Measurements from ENCODE around the gene PRKCA.

Gene PRKCA

DNA sequence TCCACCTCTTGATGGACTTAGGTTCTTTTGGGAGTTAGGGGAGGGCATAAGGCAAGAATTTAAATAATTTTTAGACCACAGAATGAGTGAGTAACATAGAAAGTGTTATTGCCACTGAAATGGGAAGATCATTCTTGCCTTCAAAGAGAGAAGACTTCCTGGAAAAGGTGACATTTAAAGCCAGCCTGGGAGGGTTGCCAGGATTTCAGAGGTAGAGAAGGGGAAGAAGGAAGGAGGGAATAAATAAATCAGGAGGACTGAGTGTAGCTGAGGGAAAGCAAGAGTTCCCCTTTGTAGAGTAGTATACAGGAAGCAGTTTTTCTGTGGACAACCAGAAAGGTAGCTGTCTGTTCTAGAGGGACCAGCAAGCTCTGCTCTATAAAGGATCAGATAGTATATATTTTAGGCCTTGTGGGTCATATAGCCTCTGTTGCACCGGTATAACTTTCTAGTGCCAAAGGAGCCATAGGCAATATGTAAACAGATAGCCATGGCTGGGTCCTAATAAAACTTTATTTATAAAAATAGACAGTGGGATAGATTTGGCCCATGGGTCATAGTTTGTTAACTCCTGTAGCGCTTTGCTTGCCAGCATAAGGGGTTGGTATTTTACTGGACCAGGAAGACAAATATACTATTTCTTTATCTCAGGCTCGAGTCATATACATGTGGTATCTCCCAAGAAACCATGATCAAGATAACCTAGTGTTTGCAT, 385.3 kb downstream of the PRKCA start:
- Histone ChIP-seq H3K4ac (ENCODE audit: low read depth, low read length) (no peak overlapping the region), H3K9me3 (ENCODE audit: insufficient read depth, low read depth, low read length) (no peaks in the 10 kb centered on the region), H4K8ac (ENCODE audit: low read depth, low read length) (no peak overlapping the region)

DNA sequence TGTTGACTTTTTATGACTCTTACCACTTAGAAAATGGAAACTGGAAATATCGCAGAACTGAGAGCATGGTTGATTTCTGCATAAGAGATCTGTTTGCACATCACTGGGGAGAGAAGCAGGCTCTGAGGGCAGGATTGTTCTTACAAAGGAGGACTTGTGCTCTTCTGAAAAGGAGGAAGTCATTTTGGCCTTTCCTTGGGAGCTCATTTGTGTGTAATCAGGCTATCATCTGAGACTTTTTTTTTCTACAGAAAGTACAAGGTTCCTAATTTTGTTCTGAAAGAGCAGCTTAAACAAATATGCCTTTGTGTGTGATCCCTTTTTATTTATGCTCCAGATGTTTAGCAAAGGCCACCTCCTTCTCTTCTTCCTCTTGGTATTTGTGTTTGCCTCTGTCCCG, 386.8 kb downstream of the PRKCA start:
- no peak for DNase-seq
- H4K12ac ChIP-seq (ENCODE audit: low read depth, low read length): no peak overlapping the region
- no peak overlapping the region for H4K91ac ChIP-seq (ENCODE audit: low read depth, low read length)
- no peak overlapping the region for H2BK12ac ChIP-seq (ENCODE audit: low read length)
- no peak overlapping the region for H2BK120ac ChIP-seq (ENCODE audit: insufficient read depth, low read length, poor library complexity)
- H3K18ac ChIP-seq (ENCODE audit: low read length): no peak overlapping the region
- H3K27me3 ChIP-seq (ENCODE audit: insufficient read depth, low read length): no peaks in the 10 kb centered on the region
- H3K14ac ChIP-seq (ENCODE audit: low read length): no peak overlapping the region
- H3K4me1 ChIP-seq (ENCODE audit: control insufficient read depth in 1 of 2, insufficient read depth in 2 of 2, low read length in 2 of 2): peaks cover 2% of the 10 kb centered on the region in 2 experiments
- H3K9me3 ChIP-seq (ENCODE audit: insufficient read depth, low read depth, low read length): no peaks in the 10 kb centered on the region
- H2BK5ac ChIP-seq (ENCODE audit: low read depth, low read length, poor library complexity): no peak overlapping the region
- no peak overlapping the region for H2AK5ac ChIP-seq (ENCODE audit: low read length)
- H3K79me1 ChIP-seq (ENCODE audit: low read length): no peaks in the 10 kb centered on the region
- no peak overlapping the region for H3K4ac ChIP-seq (ENCODE audit: low read depth, low read length)
- no peaks in the 10 kb centered on the region for H3K79me2 ChIP-seq (ENCODE audit: control insufficient read depth, insufficient read depth, low read length, poor library complexity)
- H3K4me3 ChIP-seq (ENCODE audit: low read depth, low read length): no peak overlapping the region
- no peaks in the 10 kb centered on the region for H3K36me3 ChIP-seq (ENCODE audit: control insufficient read depth in 1 of 2, insufficient read depth in 2 of 2, low read length in 2 of 2)
- H3K23ac ChIP-seq (ENCODE audit: low read length): no peak overlapping the region
- no peak overlapping the region for H3K4me2 ChIP-seq (ENCODE audit: low read length)
- WGBS (ENCODE audit: extremely low coverage, insufficient coverage, insufficient read length): no CpG with 5 or more reads among the region's 2 CpGs
- no peak overlapping the region for H2AFZ ChIP-seq (ENCODE audit: insufficient read depth, low read length, poor library complexity)
- H4K8ac ChIP-seq (ENCODE audit: low read depth, low read length): no peak overlapping the region
- no peak overlapping the region for H3K27ac ChIP-seq (ENCODE audit: low read depth, low read length)
- H3K9ac ChIP-seq (ENCODE audit: low read length): no peak overlapping the region

More for the DNA sequence above, 385.3 kb downstream of the PRKCA start:
- WGBS (ENCODE audit: extremely low coverage, insufficient coverage, insufficient read length): no CpG with 5 or more reads among the region's 3 CpGs
- Histone ChIP-seq H3K9ac (ENCODE audit: low read length) (no peak overlapping the region), H3K27me3 (ENCODE audit: insufficient read depth, low read length) (no peaks in the 10 kb centered on the region), H3K4me3 (ENCODE audit: low read depth, low read length) (no peak overlapping the region), H4K91ac (ENCODE audit: low read depth, low read length) (no peak overlapping the region), H2BK120ac (ENCODE audit: insufficient read depth, low read length, poor library complexity) (no peak overlapping the region), H3K36me3 (ENCODE audit: control insufficient read depth in 1 of 2, insufficient read depth in 2 of 2, low read length in 2 of 2) (no peaks in the 10 kb centered on the region), H3K14ac (ENCODE audit: low read length) (no peak overlapping the region), H3K79me2 (ENCODE audit: control insufficient read depth, insufficient read depth, low read length, poor library complexity) (no peaks in the 10 kb centered on the region), H2BK12ac (ENCODE audit: low read length) (no peak overlapping the region), H3K79me1 (ENCODE audit: low read length) (no peaks in the 10 kb centered on the region), H3K27ac (ENCODE audit: low read depth, low read length) (no peak overlapping the region), H2AFZ (ENCODE audit: insufficient read depth, low read length, poor library complexity) (no peak overlapping the region), H3K18ac (ENCODE audit: low read length) (no peak overlapping the region), H3K23ac (ENCODE audit: low read length) (no peak overlapping the region), H3K4me2 (ENCODE audit: low read length) (no peak overlapping the region), H2AK5ac (ENCODE audit: low read length) (no peak overlapping the region), H4K12ac (ENCODE audit: low read depth, low read length) (no peak overlapping the region), H2BK5ac (ENCODE audit: low read depth, low read length, poor library complexity) (no peak overlapping the region), H3K4me1 (ENCODE audit: control insufficient read depth in 1 of 2, insufficient read depth in 2 of 2, low read length in 2 of 2) (peaks cover 2% of the 10 kb centered on the region in 2 experiments)
- no peak for DNase-seq

DNA sequence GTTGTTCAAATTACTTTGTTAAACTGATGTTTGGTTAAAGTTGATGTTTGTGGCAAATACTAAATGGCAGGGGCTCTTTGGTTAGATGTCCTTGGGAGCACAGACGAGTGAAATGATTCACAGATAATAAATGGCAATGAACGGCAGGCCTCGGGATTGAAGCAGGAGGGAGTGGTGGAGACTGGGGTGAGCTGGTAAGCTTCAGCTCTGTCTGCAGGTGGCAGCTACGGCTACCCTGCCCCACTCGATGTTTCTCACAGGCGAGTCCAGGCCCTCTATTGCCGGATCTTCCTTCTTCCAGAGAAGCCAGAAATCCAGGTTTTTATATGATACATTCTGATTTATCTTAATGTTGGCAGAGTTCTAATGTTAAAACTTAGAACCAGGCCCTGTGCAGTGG, 387.8 kb downstream of the PRKCA start:
- Histone ChIP-seq H2AFZ (ENCODE audit: insufficient read depth, low read length, poor library complexity) (no peak overlapping the region), H3K14ac (ENCODE audit: low read length) (no peak overlapping the region), H4K91ac (ENCODE audit: low read depth, low read length) (no peak overlapping the region), H3K36me3 (ENCODE audit: control insufficient read depth in 1 of 2, insufficient read depth in 2 of 2, low read length in 2 of 2) (no peaks in the 10 kb centered on the region), H2AK5ac (ENCODE audit: low read length) (no peak overlapping the region), H3K23ac (ENCODE audit: low read length) (no peak overlapping the region), H3K4me3 (ENCODE audit: low read depth, low read length) (no peak overlapping the region), H3K79me1 (ENCODE audit: low read length) (no peaks in the 10 kb centered on the region), H3K4me2 (ENCODE audit: low read length) (no peak overlapping the region), H3K9ac (ENCODE audit: low read length) (no peak overlapping the region), H3K18ac (ENCODE audit: low read length) (no peak overlapping the region), H4K12ac (ENCODE audit: low read depth, low read length) (no peak overlapping the region), H2BK12ac (ENCODE audit: low read length) (no peak overlapping the region), H2BK5ac (ENCODE audit: low read depth, low read length, poor library complexity) (no peak overlapping the region), H4K8ac (ENCODE audit: low read depth, low read length) (no peak overlapping the region), H3K27me3 (ENCODE audit: insufficient read depth, low read length) (no peaks in the 10 kb centered on the region), H3K9me3 (ENCODE audit: insufficient read depth, low read depth, low read length) (no peaks in the 10 kb centered on the region), H3K4ac (ENCODE audit: low read depth, low read length) (no peak overlapping the region), H3K79me2 (ENCODE audit: control insufficient read depth, insufficient read depth, low read length, poor library complexity) (no peaks in the 10 kb centered on the region), H2BK120ac (ENCODE audit: insufficient read depth, low read length, poor library complexity) (no peak overlapping the region), H3K27ac (ENCODE audit: low read depth, low read length) (no peak overlapping the region), H3K4me1 (ENCODE audit: control insufficient read depth in 1 of 2, insufficient read depth in 2 of 2, low read length in 2 of 2) (peaks cover 2% of the 10 kb centered on the region in 2 experiments)
- DNase-seq: no peak
- no CpG with 5 or more reads among the region's 7 CpGs for WGBS (ENCODE audit: extremely low coverage, insufficient coverage, insufficient read length)

DNA sequence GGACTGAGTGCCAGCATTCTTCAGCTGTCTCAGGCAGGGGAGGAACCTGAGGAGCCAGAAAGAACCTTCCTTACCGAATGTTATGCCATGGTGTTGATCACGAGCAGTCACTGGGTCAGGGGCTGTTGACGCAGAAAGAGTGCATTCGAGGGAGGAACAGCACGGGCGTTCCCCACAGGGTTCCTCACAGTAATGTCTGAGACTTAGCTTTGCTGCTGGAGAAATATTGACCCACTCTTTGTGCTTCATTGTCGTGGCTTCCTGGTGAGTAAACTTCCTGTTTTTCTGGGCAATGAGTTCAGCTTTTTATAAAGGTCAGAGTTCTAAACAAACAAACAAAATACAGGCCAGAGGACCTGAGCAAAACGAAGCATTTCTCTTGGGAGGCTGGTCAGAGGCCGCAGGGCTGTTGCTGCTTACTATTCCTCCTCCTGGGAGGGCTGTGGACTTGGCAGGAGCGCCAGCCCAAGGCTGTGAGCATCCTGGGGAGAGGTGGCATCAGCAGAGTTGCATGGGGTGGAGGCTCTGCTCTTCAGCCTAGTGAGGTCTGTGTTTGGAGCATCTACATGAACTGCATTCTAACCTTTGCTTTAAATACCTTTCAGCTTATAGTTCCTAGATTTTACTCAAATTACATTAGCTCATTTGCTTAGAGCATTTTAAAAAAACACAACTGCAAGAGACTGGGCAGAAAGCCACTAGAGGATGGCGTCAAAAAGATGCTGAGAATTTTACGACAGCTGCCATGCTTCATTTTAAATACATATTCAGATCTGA, 389.4 kb downstream of the PRKCA start:
- H3K79me2 ChIP-seq (ENCODE audit: control insufficient read depth, insufficient read depth, low read length, poor library complexity): no peaks in the 10 kb centered on the region
- H4K8ac ChIP-seq (ENCODE audit: low read depth, low read length): no peak overlapping the region
- no peak overlapping the region for H3K27ac ChIP-seq (ENCODE audit: low read depth, low read length)
- H4K12ac ChIP-seq (ENCODE audit: low read depth, low read length): no peak overlapping the region
- H3K9me3 ChIP-seq (ENCODE audit: insufficient read depth, low read depth, low read length): no peaks in the 10 kb centered on the region
- H3K36me3 ChIP-seq (ENCODE audit: control insufficient read depth in 1 of 2, insufficient read depth in 2 of 2, low read length in 2 of 2): no peaks in the 10 kb centered on the region
- H3K23ac ChIP-seq (ENCODE audit: low read length): no peak overlapping the region
- H4K91ac ChIP-seq (ENCODE audit: low read depth, low read length): no peak overlapping the region
- H3K14ac ChIP-seq (ENCODE audit: low read length): no peak overlapping the region
- H2BK120ac ChIP-seq (ENCODE audit: insufficient read depth, low read length, poor library complexity): no peak overlapping the region
- H3K4me3 ChIP-seq (ENCODE audit: low read depth, low read length): no peak overlapping the region
- peaks cover 2% of the 10 kb centered on the region in 2 experiments for H3K4me1 ChIP-seq (ENCODE audit: control insufficient read depth in 1 of 2, insufficient read depth in 2 of 2, low read length in 2 of 2)
- H3K4ac ChIP-seq (ENCODE audit: low read depth, low read length): no peak overlapping the region
- no peak overlapping the region for H2BK5ac ChIP-seq (ENCODE audit: low read depth, low read length, poor library complexity)
- no peak overlapping the region for H3K18ac ChIP-seq (ENCODE audit: low read length)
- no CpG with 5 or more reads among the region's 12 CpGs for WGBS (ENCODE audit: extremely low coverage, insufficient coverage, insufficient read length)
- no peak overlapping the region for H2AFZ ChIP-seq (ENCODE audit: insufficient read depth, low read length, poor library complexity)
- no peak for DNase-seq
- H3K4me2 ChIP-seq (ENCODE audit: low read length): no peak overlapping the region
- H3K79me1 ChIP-seq (ENCODE audit: low read length): no peaks in the 10 kb centered on the region
- H3K9ac ChIP-seq (ENCODE audit: low read length): no peak overlapping the region
- no peaks in the 10 kb centered on the region for H3K27me3 ChIP-seq (ENCODE audit: insufficient read depth, low read length)
- no peak overlapping the region for H2AK5ac ChIP-seq (ENCODE audit: low read length)
- no peak overlapping the region for H2BK12ac ChIP-seq (ENCODE audit: low read length)

All from trophoblast cell (in vitro differentiated cells and primary cell).